HepG2 (cell line): ENCODE measurements around the gene NCMAP. TPM values are rescaled to one million over a fixed set of nuclear protein-coding genes. Genes with fewer than 3 reads are reported as not detected.
A peak's percentile ranks its signal among the peaks of the same experiment; 100 is the strongest.

Source experiments
- ATAC-seq: fragments of 200-7000 bp; cut with Tn5 transposase; 3 replicates; pipeline ENCODE4 v1.9.1; 2020; ENCODE audit warnings: mild to moderate bottlenecking, moderate library complexity
- BruUV-seq: library from RNA; stranded (reverse); fragments of 400-500 nt; replicated peaks from 2 replicates; lab custom pipeline; 2021; lab: Mats Ljungman, UMichigan
- CTCF ChIA-PET: fragments of 300-600 bp; formaldehyde crosslinking; extraction: SDS; loops from one replicate; lab custom pipeline; 2021; ENCODE audit warnings: low total read pairs, inconsistent platforms, low intra/inter-chr PET ratio; lab: Yijun Ruan, JAX
- POLR2A ChIA-PET: fragments of 350-600 bp; sonication (Branson Sonifier 250); formaldehyde crosslinking; loops from one replicate; lab custom pipeline; 2020; ENCODE audit warnings: antibody characterized with exemption, inconsistent platforms; lab: Yijun Ruan, JAX
- DNase-seq: peaks from one replicate; pipeline ENCODE4 v3.0.0-alpha.2; 2015; ENCODE audit warnings: low spot score
- FAIRE-seq: peaks from 3 replicates; lab custom pipeline; 2011; peaks lifted over from hg19 to GRCh38; lab: Jason Lieb, UNC
- H2AFZ ChIP-seq: one replicate; pipeline ENCODE4 v1.6.1; 2011; ENCODE audit warnings: low read length, inconsistent platforms
- H3K27ac ChIP-seq: fragments of 300-600 bp; 3 replicates; pipeline ENCODE4 v1.8.0; 2011; ENCODE audit warnings: mixed run types, mild to moderate bottlenecking, mixed read lengths, low read length, inconsistent platforms; ENCODE audit not compliant: insufficient read depth; ENCODE audit errors: extremely low read length
- H3K27me3 ChIP-seq, 2 experiments: fragments of 200-600 bp in 1 of 2; 2 replicates in 1 of 2; 3 replicates in 1 of 2; pipeline versions ENCODE4 v1.6.0 to v1.8.0; 2011; ENCODE audit warnings: low read length in 2 of 2, mild to moderate bottlenecking in 2 of 2, moderate library complexity in 2 of 2, inconsistent platforms in 1 of 2; ENCODE audit not compliant: insufficient read depth in 2 of 2, control insufficient read depth in 1 of 2
- H3K36me3 ChIP-seq, 2 experiments: fragments of 200-600 bp in 1 of 2; replicated peaks in 1 of 2; 2 replicates in 1 of 2; 3 replicates in 1 of 2; pipeline versions ENCODE4 v1.5.1 to v1.8.0; 2011; ENCODE audit warnings: low read length in 2 of 2, inconsistent platforms in 1 of 2; ENCODE audit not compliant: insufficient read depth in 2 of 2, control insufficient read depth in 1 of 2
- H3K4me1 ChIP-seq: 2 replicates; pipeline ENCODE4 v1.5.1; 2012; ENCODE audit warnings: low read length, inconsistent platforms; ENCODE audit not compliant: insufficient read depth
- H3K4me2 ChIP-seq: 2 replicates; pipeline ENCODE4 v1.6.0; 2011; ENCODE audit warnings: low read depth, low read length, inconsistent platforms
- H3K4me3 ChIP-seq, 3 experiments: fragments of 200-600 bp in 1 of 3; sonication (generic), shearing (Covaris generic) in 1 of 3; replicated peaks in 1 of 3; 2 replicates each; pipeline ENCODE4 v1.5.1; 2011 to 2016; ENCODE audit warnings: low read length in 3 of 3, inconsistent platforms in 2 of 3, low read depth in 2 of 3, mild to moderate bottlenecking in 2 of 3, control low read depth in 1 of 3, mixed read lengths in 1 of 3; ENCODE audit not compliant: insufficient read depth in 1 of 3
- H3K79me2 ChIP-seq: one replicate; pipeline ENCODE4 v1.6.1; 2011; ENCODE audit warnings: low read length, inconsistent platforms; ENCODE audit not compliant: insufficient read depth
- H3K9ac ChIP-seq: 2 replicates; pipeline ENCODE4 v1.6.0; 2011; ENCODE audit warnings: mild to moderate bottlenecking, low read depth, low read length, inconsistent platforms; ENCODE audit not compliant: insufficient read depth
- H3K9me3 ChIP-seq: 2 replicates; pipeline ENCODE4 v1.5.1; 2012; ENCODE audit warnings: mild to moderate bottlenecking, low read length
- H4K20me1 ChIP-seq: 2 replicates; pipeline ENCODE4 v1.6.0; 2011; ENCODE audit warnings: inconsistent platforms, mild to moderate bottlenecking, low read length, moderate library complexity; ENCODE audit not compliant: insufficient read depth
- CREB1 ChIP-seq, 2 experiments: fragments of 450-650 bp in 1 of 2; IDR thresholded peaks; 2 replicates each; pipeline ENCODE4 v1.6.1; 2016 to 2017; ENCODE audit warnings: control low read depth in 1 of 2, mild to moderate bottlenecking in 1 of 2, missing compliant biosample characterization in 1 of 2, missing genetic modification characterization in 1 of 2
- ZBTB40 ChIP-seq, 2 experiments: fragments of 450-650 bp in 1 of 2; sonication (generic) in 1 of 2; formaldehyde crosslinking in 1 of 2; IDR thresholded peaks; 2 replicates each; pipeline versions ENCODE4 v1.6.1 to v1.8.0; 2016 to 2022; ENCODE audit warnings: antibody characterized with exemption in 1 of 2, mild to moderate bottlenecking in 1 of 2, missing genetic modification reagents in 1 of 2
- WGBS: methylation state at CpG from one replicate; pipeline ENCODE4 v1.1.6; 2017; ENCODE audit warnings: low lambda C conversion rate; 5-methylcytosine and 5-hydroxymethylcytosine counted together
- in situ Hi-C: cut with HindIII; loops from 2 replicates; pipeline ENCODE4 v1.10.0; 2017; ENCODE audit warnings: low pct_unique_long_range_greater_than_20kb; ENCODE audit not compliant: extremely low pct_ligation_motif_present
- intact Hi-C: fragments of 100-400 bp; cut with micrococcal nuclease; formaldehyde crosslinking; loops from one replicate; pipeline ENCODE4 v1.10.0; 2022; ENCODE audit not compliant: unreplicated experiment
- polyA plus RNA-seq, 8 experiments: library from polyadenylated mRNA; depleted of rRNA in 3 of 8; stranded (reverse) in 7 of 8; unstranded in 1 of 8; fragments of >200 nt; fragmentation: Illumina TruSeq in 4 of 8; extraction: Trizol in 4 of 8; gene quantifications; 2 replicates each; pipeline versions ENCODE4 v1.2.1 to v1.2.3, GENCODE V29; 2011 to 2016; ENCODE audit warnings: low read depth in 4 of 8, missing spikeins in 1 of 8, mixed read lengths in 1 of 8; ENCODE audit not compliant: insufficient read depth in 1 of 8
- total RNA-seq, 5 experiments: library from RNA; depleted of rRNA; stranded (reverse); fragments of >200 nt; fragmentation: Illumina TruSeq; extraction: Trizol; gene quantifications; 2 replicates each; pipeline ENCODE4 v1.2.3, GENCODE V29; 2016; ENCODE audit warnings: low read depth in 1 of 5

NCMAP gene
- total and polyA plus RNA-seq, 2 of the 13 experiments (the other 11 are each of a cell fraction or from before 2014, with no cell fraction given): 2.7 to 20.0 TPM

- no peak for FAIRE-seq
- peak overlapping the region in 1 of 3 experiments; percentile 46; a peak in 1 of 6 replicates for H3K4me3 ChIP-seq
- no peaks in the 10 kb centered on the region for H3K9me3 ChIP-seq
- H3K9ac ChIP-seq: no peak overlapping the region
- no peaks in the 10 kb centered on the region for H3K36me3 ChIP-seq
- no peak overlapping the region for H2AFZ ChIP-seq
- H4K20me1 ChIP-seq: no peaks in the 10 kb centered on the region
- DNase-seq: no peak
- POLR2A ChIA-PET: no interaction called here
- TF ChIP-seq ZBTB40 (IDR thresholded peaks at IDR 0.05): no peak
- TF ChIP-seq ZBTB40 (CRISPR knock-in tag; IDR thresholded peaks at IDR 0.05): no peak
- no peak for TF ChIP-seq CREB1 (IDR thresholded peaks at IDR 0.05)
- TF ChIP-seq CREB1 (CRISPR knock-in tag; IDR thresholded peaks at IDR 0.05): peak; percentile 22; the same call in 1 of the 2 replicates
- intact Hi-C loops: no loop called here
- CTCF ChIA-PET: no interaction called here
- peak overlapping the region; percentile 66 for H3K27ac ChIP-seq
- no TSS peak for BruUV-seq
- peaks cover 47% of the 10 kb centered on the region for H3K4me1 ChIP-seq
- no peaks in the 10 kb centered on the region for H3K79me2 ChIP-seq
- no peaks in the 10 kb centered on the region; a peak in 1 of 5 replicates for H3K27me3 ChIP-seq
- in situ Hi-C loops: no loop called here
- peak overlapping the region; percentile 70; the same call in 1 of the 2 replicates for H3K4me2 ChIP-seq
- no peak for ATAC-seq
- 90% methylated on average over 2 of the region's 2 CpGs for WGBS
These were observed 50.7 kb downstream of the NCMAP start for GRCh38 chr1:24606621-24607020.
